ENCODE data around the gene ITGAD. TPM values are rescaled to one million over a fixed set of nuclear protein-coding genes. Genes with fewer than 3 reads are reported as not detected.
A peak's percentile ranks its signal among the peaks of the same experiment; 100 is the strongest.

ITGAD gene
- total and polyA plus RNA-seq, 2 of the 13 experiments (the other 11 are each of a cell fraction or from before 2014, with no cell fraction given), result not detected

DNA sequence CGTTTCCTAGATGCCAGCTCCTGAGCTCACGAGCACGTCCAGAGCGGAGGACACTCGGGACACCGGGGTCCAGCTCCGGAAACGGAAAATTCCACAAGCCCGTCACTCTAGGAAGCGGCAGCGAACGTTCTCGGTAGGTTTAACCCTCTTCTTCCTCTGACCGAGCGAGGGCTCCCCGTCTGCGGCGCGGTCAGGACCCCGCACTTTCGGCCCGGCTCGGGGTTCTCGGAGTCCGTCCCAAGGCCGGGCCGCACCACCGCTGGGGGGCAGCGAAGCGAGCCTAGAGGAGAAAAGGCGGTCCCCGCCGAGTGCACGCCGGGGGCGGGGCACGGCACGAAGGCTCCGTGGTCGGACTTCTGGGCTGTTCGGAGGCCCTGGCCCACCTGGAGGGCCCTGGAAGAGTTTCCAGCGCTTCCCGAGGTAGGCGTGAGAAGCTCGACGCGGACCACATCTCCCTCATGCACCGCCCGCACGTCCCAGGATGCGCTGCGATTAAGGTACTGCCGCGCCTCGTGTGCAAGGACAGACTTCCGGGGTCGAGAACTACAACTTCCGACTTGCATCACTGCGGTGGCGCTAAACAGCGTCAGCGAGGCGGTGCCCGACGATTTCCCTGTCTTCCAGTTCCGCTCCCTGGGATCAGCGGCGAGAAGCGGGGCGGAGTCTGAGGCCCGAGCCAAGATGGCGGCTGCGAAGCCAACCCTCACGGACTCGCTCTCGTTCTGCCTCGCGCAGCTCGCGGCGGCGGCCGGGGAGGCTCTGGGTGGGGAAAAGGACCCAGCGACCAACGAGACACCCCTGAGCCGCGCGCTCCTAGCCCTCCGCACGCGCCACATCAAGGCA is 65.9 kb downstream of the ITGAD start, which contains the start of gene ARMC5 (continued):
- TF ChIP-seq RAD51 (IDR thresholded peaks at IDR 0.05; ENCODE audit: borderline replicate concordance) (no peak), HNRNPUL1 (IDR thresholded peaks at IDR 0.05; ENCODE audit: low read depth, low read length) (no peak), ZBTB42 (CRISPR knock-in tag; IDR thresholded peaks at IDR 0.05) (0 out of 2 replicates have a peak, but pooled peaks have one; percentile 83), SIN3A (IDR thresholded peaks at IDR 0.05; ENCODE audit: borderline replicate concordance, low read depth, low read length) (peak; percentile 74), ZFP82 (CRISPR knock-in tag; IDR thresholded peaks at IDR 0.05; ENCODE audit: borderline replicate concordance) (peak; percentile 93; the same call in 1 of the 2 replicates), FUBP1 (CRISPR knock-in tag; IDR thresholded peaks at IDR 0.05; ENCODE audit: borderline replicate concordance) (no peak), HDAC1 (CRISPR knock-in tag; IDR thresholded peaks at IDR 0.05) (peak; percentile 86), HCFC1 (IDR thresholded peaks at IDR 0.05; ENCODE audit: low read depth, low read length) (peak; percentile 89), NR2F2 (IDR thresholded peaks at IDR 0.05; ENCODE audit: borderline replicate concordance, low read depth) (no peak), FOXA1 (IDR thresholded peaks at IDR 0.05) (no peak), FOXA1 (CRISPR knock-in tag; IDR thresholded peaks at IDR 0.05) (peak; percentile 60)
- TF ChIP-seq, protein P1, sequence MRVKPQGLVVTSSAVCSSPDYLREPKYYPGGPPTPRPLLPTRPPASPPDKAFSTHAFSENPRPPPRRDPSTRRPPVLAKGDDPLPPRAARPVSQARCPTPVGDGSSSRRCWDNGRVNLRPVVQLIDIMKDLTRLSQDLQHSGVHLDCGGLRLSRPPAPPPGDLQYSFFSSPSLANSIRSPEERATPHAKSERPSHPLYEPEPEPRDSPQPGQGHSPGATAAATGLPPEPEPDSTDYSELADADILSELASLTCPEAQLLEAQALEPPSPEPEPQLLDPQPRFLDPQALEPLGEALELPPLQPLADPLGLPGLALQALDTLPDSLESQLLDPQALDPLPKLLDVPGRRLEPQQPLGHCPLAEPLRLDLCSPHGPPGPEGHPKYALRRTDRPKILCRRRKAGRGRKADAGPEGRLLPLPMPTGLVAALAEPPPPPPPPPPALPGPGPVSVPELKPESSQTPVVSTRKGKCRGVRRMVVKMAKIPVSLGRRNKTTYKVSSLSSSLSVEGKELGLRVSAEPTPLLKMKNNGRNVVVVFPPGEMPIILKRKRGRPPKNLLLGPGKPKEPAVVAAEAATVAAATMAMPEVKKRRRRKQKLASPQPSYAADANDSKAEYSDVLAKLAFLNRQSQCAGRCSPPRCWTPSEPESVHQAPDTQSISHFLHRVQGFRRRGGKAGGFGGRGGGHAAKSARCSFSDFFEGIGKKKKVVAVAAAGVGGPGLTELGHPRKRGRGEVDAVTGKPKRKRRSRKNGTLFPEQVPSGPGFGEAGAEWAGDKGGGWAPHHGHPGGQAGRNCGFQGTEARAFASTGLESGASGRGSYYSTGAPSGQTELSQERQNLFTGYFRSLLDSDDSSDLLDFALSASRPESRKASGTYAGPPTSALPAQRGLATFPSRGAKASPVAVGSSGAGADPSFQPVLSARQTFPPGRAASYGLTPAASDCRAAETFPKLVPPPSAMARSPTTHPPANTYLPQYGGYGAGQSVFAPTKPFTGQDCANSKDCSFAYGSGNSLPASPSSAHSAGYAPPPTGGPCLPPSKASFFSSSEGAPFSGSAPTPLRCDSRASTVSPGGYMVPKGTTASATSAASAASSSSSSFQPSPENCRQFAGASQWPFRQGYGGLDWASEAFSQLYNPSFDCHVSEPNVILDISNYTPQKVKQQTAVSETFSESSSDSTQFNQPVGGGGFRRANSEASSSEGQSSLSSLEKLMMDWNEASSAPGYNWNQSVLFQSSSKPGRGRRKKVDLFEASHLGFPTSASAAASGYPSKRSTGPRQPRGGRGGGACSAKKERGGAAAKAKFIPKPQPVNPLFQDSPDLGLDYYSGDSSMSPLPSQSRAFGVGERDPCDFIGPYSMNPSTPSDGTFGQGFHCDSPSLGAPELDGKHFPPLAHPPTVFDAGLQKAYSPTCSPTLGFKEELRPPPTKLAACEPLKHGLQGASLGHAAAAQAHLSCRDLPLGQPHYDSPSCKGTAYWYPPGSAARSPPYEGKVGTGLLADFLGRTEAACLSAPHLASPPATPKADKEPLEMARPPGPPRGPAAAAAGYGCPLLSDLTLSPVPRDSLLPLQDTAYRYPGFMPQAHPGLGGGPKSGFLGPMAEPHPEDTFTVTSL (CRISPR knock-in tag; IDR thresholded peaks at IDR 0.05; ENCODE audit: borderline replicate concordance), result no peak
- TF ChIP-seq, protein P2, sequence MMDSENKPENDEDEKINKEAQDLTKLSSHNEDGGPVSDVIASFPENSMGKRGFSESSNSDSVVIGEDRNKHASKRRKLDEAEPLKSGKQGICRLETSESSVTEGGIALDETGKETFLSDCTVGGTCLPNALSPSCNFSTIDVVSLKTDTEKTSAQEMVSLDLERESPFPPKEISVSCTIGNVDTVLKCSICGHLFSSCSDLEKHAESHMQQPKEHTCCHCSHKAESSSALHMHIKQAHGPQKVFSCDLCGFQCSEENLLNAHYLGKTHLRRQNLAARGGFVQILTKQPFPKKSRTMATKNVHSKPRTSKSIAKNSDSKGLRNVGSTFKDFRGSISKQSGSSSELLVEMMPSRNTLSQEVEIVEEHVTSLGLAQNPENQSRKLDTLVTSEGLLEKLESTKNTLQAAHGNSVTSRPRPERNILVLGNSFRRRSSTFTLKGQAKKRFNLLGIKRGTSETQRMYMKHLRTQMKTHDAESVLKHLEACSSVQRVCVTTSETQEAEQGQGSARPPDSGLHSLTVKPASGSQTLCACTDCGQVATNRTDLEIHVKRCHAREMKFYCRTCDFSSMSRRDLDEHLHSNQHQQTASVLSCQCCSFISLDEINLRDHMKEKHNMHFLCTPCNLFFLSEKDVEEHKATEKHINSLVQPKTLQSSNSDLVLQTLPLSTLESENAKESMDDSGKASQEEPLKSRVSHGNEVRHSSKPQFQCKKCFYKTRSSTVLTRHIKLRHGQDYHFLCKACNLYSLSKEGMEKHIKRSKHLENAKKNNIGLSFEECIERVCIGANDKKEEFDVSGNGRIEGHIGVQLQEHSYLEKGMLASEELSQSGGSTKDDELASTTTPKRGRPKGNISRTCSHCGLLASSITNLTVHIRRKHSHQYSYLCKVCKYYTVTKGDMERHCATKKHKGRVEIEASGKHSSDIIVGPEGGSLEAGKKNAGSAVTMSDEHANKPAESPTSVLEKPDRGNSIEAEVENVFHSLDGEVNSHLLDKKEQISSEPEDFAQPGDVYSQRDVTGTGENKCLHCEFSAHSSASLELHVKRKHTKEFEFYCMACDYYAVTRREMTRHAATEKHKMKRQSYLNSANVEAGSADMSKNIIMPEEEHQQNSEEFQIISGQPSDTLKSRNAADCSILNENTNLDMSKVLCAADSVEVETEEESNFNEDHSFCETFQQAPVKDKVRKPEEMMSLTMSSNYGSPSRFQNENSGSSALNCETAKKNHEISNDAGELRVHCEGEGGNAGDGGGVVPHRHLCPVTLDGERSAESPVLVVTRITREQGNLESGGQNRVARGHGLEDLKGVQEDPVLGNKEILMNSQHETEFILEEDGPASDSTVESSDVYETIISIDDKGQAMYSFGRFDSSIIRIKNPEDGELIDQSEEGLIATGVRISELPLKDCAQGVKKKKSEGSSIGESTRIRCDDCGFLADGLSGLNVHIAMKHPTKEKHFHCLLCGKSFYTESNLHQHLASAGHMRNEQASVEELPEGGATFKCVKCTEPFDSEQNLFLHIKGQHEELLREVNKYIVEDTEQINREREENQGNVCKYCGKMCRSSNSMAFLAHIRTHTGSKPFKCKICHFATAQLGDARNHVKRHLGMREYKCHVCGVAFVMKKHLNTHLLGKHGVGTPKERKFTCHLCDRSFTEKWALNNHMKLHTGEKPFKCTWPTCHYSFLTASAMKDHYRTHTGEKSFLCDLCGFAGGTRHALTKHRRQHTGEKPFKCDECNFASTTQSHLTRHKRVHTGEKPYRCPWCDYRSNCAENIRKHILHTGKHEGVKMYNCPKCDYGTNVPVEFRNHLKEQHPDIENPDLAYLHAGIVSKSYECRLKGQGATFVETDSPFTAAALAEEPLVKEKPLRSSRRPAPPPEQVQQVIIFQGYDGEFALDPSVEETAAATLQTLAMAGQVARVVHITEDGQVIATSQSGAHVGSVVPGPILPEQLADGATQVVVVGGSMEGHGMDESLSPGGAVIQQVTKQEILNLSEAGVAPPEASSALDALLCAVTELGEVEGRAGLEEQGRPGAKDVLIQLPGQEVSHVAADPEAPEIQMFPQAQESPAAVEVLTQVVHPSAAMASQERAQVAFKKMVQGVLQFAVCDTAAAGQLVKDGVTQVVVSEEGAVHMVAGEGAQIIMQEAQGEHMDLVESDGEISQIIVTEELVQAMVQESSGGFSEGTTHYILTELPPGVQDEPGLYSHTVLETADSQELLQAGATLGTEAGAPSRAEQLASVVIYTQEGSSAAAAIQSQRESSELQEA (CRISPR knock-in tag; IDR thresholded peaks at IDR 0.05; ENCODE audit: not compliant biosample characterization), result peak; percentile 45

Measured in HepG2 (cell line).